Activated naive CD4-positive, alpha-beta T cell treated with anti-CD3 and anti-CD28 coated beads, Interleukin-2, amount 50 U/mL, for 16 hours (primary cell): ENCODE data around the gene PRDM10.
"Not testable (repeated sequence)": the region's sequence is repeated elsewhere in the genome, so short reads cannot be mapped to it uniquely, and the experiment has no call there.

Experiments
- DNase-seq: peaks from one replicate; pipeline ENCODE4 v3.0.0-alpha.2; 2020

Gene PRDM10

DNA sequence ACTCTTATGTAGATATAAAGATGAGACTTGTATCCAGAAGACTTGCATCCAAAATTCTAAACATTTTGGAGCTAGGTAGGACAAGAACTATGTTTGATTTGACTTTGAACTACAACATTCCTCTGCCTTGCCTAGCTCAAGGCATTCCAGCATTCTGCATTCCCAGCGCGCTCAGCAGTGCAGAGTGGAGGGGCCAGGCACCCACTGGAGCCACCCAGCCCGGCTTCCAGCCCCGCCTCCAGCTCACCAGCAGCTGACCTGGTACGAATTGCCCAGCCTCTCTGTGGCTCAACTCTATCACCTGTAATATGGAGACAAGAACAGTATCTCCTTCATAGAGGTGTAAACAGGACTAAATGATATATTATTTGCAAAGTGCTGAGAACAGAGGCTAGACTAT is 28.8 kb downstream of the PRDM10 start:
- no peak for DNase-seq

DNA sequence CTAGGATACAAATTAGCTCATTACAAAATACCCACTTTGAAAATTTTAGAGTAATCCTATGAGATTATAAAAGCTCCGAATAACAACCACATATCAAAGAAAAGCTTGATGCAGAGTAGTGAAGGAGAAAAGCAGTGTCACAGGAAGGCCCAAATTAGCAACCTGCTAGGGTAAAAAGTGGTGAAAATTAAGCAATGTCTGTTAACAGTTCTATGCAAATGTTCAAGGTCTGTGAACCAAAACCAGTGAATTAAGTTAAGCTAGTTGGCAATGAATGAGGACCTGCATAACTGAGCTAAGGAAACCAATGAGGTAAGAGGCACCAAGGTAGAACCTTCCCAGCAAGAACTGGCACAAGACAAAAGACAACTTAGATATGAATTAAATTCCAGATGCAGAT is 29.6 kb downstream of the PRDM10 start:
- no peak for DNase-seq

- DNase-seq: no peak
These were observed 30.0 kb downstream of the PRDM10 start for GRCh38 chr11:129972611-129973010.

DNA sequence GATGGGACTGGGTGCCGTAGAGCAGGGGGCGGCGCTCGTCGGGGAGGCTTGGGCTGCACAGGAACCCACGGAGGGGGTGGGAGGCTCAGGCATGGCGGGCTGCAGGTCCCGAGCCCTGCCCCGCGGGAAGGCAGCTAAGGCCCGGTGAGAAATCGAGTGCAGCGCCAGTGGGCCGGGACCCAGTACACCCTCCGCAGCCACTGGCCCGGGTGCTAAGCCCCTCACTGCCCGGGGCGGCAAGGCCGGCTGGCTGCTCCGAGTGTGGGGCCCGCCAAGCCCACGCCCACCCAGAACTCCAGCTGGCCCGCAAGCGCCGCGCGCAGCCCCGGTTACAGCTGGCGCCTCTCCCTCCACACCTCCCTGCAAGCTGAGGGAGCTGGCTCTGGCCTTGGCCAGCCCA is 30.8 kb downstream of the PRDM10 start:
- DNase-seq: not testable (repeated sequence)

- DNase-seq: no peak
These were observed 32.7 kb downstream of the PRDM10 start for GRCh38 chr11:129969920-129970319.

GRCh38 chr11:129968591-129969419 is 33.8 kb downstream of the PRDM10 start:
- DNase-seq: no peak

DNA sequence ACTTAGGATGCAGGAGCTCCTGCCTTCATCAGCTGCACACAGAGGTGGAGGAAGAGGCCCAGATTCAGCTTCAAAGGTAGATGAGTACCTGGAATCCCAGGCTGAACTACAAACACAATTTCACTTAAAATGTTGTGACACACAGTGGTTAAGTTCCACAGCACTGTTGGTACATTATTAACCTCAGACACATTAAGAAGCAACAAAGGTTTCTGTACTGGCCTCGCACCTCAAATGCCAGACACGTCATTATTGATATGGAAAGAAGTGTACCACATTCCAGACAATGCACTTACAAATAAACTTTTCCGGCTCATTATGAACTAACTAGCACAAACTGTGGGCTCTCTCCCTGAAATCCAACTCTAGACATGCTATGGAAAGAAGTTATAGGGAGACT is 34.6 kb downstream of the PRDM10 start:
- DNase-seq: no peak

DNA sequence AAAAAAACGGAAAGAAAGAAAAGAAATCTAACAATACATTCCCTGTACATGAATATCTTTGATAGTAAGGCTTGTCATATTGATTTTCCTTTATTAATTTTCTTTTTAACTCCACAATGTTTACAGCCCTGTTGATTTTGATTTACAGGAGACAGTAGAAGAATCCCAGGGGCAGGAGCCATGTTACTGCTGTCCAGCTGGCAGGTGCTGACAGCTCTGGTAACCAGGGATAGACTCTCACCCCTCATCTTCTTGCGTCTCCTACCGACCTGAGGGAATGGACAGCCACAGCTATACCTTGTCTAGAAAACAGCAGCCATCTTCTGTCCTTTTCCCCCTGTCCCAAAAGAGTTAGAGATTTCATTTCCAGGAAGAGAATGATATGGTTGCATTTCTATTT is 37.4 kb downstream of the PRDM10 start:
- DNase-seq: no peak

DNA sequence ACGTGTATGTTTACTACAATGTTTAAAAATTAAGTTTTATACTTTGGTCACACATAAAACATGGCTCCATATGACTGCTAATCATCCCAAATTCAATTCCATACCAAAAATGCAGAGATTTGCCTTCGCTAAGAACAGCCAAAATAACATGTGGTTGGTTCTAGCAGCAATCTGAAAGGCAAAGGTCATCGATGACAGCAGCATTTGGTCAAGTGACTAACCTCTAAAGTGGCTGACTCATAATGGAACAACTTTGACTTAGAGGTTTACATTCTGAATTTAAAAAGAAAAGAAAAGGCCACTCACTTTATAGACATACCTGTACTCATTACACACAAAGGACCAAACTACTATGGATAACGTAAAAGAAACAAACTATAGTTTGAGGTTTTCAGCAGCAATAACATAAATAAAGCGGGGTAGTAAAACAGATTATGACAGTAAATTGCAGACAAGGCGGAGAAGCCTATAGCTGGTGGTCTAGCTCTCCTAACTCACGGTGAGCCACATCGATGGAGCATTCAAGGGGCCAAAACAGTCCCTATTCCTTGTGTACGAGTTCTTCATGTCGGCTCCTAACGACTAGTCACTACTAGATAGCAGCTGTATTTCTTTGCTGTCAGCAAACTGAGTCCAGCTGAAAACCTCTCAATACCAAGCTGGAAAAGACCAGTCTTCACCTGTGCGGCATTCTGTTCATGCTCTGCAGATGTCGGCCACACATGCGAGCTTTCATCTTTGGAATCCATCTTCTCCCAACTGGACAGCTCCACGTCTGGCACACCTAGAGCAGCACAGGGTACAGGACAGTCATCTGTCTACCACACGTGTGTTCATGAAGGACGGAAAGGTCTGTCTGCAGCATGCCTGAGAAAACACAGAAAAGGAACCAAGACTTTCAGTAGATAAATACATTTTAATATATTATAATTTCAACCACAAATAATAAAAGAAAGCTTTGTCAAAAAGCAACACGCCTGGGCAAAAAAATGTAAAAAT is 42.1 kb downstream of the PRDM10 start:
- no peak for DNase-seq

DNA sequence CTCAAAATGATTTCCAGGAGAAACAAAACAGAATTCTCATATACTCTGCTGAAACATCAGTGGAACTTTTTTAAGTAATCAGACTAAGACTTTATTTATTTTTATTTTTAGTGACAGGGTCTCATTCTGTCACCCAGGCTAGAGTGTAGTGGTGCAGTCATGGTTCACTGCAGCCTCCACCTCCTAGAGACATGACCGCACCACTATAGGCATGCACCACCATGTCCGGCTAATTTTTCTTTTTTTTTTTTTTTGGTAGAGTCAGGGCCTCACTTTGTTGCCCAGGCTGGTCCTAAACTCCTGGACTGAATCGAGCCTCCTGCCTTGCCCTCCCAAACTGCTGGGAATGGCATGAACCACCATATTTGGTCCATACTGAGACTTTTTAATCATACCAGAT is 42.9 kb downstream of the PRDM10 start:
- no peak for DNase-seq

GRCh38 chr11:129955282-129955681 is 47.4 kb downstream of the PRDM10 start:
- no peak for DNase-seq

DNA sequence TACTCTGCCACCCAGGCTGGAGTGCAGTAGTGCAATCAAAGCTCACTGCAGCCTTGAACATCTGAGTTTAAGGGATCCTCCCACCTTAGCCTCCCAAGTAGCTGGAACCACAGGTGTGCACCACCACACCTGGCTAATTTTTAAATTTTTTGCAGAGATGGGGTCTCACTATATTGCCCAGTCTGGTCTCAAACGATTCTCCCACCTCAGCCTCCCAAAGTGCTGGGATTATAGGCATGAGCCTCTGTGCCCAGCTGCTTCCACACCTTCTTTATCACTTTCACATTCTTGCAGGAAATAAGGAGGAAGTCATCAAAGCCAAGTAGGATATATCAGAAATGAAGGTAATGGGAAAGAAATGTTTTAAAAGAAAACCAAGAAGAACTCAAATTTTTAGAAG is 47.9 kb downstream of the PRDM10 start:
- DNase-seq: not testable (repeated sequence)

DNA sequence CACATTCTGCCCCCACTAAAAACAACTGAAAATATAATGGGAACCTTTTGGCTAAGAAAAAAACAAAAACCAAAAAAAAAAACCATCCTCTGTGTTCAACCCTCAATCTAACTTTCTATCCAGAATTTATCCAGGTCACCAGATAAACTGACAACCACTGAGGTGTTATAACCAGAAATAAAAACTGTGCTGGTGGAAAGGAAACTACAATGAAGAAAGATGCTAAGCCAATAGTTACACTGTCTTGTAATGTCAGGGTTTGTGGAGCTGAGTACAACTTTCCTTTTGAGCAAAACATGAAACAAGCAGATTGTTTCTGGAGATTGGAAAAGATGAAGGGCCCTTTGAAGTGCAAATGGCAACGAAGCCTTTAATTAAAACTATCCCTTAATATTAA is 50.8 kb downstream of the PRDM10 start:
- DNase-seq: no peak

GRCh38 chr11:129951201-129951865 is 51.3 kb downstream of the PRDM10 start:
- no peak for DNase-seq

GRCh38 chr11:129950101-129951091 is 52.2 kb downstream of the PRDM10 start:
- no peak for DNase-seq

DNA sequence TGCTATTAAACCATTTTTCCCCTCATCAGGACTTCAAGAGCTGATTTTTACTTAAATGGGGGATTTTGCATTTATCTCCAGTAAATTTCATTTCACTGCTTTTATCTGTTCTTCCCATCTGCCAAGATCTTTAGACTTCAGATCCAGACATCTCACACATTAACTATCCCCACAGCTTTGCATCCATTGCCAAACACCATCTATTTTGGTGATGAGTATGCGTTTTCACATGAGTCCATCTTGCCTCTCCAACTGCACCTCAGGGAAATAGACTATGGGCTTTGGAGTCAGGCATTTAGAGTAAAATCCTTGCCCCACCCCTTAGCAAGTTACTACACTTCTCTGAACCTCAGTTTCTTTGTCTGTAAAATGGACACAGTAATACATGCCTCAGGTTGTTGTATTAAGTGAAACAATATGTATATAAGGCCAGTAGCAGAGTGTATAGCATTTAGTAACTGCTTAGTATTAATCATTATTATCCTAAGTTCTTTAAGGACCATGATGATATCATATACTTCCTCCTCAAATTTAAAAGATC is 53.6 kb downstream of the PRDM10 start:
- DNase-seq: no peak

GRCh38 chr11:129947474-129947873 is 55.2 kb downstream of the PRDM10 start:
- DNase-seq: no peak

DNA sequence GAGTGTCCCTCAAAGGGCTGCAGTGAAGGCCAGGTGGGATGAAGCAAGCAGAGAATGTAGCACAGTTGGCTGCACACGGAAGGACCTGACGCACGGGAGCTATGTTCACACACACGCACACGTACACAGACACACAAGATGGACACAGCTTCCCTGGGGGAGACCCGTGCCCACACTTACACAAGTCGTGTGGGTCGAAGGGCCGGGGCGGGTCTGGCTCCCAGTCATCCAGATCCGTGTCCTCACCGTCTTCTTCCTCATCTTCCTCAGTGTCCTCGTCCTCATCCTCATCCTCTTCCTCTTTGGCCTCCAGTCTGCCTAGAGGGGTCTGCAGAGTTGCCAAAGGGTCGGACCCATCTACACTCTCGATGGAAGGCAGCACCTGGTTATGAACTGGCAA is 55.7 kb downstream of the PRDM10 start:
- DNase-seq: no peak

DNA sequence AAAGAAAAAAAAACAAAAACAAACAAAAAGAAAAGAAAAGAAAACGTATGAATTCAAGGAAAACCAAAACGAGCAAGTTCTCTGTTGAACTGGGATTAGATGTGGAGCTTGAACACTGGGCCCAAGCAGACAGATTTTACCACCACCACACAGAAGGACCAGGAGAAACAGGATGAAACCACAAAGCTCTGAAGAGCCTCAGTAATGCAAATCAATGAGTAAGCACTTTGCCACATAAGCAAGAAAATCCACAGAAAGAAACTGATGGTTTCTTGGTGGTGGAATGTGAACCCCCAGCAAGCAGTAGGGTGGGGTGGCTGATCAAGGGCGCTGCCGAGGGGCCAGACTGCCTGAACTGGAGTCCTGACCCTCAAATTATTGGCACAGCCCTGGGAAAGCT is 56.4 kb downstream of the PRDM10 start:
- no peak for DNase-seq

DNA sequence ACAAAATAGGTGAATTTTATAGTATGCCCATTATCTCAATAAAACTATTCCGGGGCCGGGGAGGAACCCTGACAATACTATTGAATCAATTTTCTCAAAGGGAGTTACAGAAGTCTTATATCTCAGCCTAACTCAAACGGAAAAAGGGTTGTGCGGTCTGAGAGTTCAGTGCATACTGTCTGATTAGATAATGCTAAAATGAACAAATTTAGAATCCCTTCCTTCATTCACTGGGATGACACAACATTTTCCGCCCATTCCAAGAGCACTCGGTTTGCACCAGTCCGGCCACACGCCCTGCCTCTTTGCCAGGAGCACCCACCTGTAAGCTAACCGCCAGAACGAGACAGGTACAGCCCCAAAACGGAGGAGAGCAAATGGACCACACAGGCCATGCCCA is 57.3 kb downstream of the PRDM10 start:
- no peak for DNase-seq

DNA sequence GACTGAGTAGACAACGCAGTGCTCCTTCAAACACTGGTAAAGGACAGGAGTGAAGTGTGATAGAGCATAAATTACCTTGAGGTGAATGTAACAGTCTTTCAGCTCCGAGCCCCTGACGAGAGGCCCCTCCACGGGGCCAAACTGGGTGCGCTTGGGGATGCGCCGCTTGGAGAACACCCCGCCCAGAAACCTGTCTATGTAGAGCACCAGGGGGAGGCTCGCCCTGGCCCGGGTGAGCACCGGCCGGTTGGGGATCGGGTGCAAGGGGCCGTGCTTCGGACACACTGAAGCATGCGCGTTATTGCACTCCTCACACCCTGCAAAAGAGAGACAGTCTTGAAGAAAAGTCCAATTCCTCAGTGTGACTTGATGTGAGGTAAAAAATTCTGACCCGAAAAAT is 57.9 kb downstream of the PRDM10 start:
- DNase-seq: no peak

DNA sequence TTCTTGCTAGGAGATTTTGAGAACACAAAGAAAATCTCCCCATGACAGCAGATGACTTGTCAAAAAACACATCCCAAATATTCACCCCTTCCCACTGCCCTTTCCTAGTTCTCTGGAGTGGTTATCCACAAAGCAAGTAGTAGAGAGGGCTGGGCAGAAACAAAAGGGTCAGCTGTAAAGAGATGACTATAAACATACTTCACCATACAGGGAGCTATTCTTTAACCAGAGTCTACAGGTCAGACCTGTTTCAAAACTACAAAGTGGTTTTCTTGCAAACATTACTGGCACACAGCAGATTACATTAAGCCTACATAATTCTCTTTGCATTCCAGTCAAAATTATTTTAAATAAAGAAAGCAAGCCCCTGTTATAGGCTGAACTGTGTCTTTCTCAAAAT is 59.6 kb downstream of the PRDM10 start:
- no peak for DNase-seq
